Measurements from ENCODE around the gene P3H1. TPM values are rescaled to one million over a fixed set of nuclear protein-coding genes. Genes with fewer than 3 reads are reported as not detected.

Gene P3H1, protein sequence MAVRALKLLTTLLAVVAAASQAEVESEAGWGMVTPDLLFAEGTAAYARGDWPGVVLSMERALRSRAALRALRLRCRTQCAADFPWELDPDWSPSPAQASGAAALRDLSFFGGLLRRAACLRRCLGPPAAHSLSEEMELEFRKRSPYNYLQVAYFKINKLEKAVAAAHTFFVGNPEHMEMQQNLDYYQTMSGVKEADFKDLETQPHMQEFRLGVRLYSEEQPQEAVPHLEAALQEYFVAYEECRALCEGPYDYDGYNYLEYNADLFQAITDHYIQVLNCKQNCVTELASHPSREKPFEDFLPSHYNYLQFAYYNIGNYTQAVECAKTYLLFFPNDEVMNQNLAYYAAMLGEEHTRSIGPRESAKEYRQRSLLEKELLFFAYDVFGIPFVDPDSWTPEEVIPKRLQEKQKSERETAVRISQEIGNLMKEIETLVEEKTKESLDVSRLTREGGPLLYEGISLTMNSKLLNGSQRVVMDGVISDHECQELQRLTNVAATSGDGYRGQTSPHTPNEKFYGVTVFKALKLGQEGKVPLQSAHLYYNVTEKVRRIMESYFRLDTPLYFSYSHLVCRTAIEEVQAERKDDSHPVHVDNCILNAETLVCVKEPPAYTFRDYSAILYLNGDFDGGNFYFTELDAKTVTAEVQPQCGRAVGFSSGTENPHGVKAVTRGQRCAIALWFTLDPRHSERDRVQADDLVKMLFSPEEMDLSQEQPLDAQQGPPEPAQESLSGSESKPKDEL
- polyA plus RNA-seq, result not detected in 2 replicates

DNA sequence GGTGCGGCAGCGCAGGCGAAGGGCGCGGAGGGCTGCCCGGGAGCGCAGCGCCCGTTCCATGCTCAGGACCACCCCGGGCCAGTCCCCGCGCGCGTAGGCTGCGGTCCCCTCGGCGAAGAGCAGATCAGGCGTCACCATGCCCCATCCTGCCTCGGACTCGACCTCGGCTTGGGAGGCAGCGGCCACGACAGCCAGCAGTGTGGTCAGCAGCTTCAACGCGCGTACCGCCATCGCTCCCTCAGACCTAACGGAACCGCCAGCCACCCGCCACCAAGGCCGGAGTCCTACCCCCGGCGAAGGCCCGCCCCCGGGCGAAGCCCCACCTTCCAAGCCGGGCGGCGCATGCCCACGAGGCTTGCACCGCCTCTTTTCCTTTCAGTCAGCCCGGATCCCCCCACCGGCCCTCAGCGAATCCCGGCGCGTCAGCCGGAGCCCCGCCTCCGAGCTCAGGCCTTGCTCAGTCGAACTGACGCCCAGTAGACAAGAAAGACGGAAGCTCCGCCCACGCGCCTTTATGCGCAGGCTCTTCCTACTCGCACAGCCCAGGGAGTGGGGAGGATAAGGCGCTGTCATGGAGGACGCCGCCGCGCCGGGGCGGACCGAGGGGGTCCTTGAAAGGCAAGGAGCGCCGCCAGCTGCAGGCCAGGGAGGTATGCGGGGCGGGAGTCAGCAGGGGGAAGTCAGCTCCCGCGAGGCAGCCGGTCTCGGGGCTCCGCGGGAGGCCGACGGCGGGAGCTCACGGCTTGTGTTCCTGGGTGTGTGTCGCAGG is at the start of gene P3H1, which contains the start of gene C1orf50:
TSS of gene P3H1 (minus strand) at position 288 of the 769 bp plus-strand sequence. CDS start at position 231, 57 bp downstream.
TSS of gene C1orf50 (plus strand) at position 509 of the 769 bp plus-strand sequence. CDS start at position 572, 63 bp downstream.

DNA sequence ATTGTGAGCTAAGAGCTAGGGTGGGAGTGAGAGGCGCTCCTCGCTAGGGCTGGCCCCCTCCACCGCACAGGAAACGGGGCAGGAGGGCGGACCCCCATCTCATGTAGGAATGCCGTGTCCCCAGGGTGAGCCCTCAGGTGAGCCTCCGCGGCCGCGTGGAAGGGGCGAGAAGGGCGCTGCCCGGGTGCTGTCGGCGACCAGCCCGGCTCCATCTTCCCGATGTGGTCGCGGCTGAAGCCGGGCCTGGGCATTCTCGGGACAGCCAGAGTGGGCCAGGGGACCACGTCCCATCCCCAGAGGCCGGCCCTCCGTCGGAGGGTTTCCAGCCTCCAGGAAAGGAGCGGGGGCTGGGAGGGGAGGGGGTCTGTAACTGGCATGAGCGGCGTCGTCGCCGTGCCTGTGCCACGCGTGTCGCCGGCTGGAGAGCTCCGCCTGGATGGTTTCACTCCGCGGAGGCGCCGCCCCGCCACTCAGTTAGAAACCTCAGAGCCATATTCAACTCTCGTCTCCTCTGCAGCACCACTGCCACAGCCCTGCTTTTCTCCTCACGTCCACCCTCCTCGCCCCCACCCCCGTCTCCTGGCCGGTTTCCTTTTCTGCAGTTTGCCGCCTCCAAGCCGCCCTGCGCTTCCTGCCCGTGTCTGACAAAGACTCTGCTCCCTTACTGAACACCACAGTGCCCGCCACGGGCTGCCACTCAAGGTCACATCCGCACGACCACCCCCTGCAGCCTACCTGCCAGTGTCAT is 18.3 kb upstream of the P3H1 start, which contains the start of gene TMEM269:
TSS of gene TMEM269 (plus strand) at position 46 of the 748 bp plus-strand sequence. CDS start 4,903 bp downstream, outside the sequence.

DNA sequence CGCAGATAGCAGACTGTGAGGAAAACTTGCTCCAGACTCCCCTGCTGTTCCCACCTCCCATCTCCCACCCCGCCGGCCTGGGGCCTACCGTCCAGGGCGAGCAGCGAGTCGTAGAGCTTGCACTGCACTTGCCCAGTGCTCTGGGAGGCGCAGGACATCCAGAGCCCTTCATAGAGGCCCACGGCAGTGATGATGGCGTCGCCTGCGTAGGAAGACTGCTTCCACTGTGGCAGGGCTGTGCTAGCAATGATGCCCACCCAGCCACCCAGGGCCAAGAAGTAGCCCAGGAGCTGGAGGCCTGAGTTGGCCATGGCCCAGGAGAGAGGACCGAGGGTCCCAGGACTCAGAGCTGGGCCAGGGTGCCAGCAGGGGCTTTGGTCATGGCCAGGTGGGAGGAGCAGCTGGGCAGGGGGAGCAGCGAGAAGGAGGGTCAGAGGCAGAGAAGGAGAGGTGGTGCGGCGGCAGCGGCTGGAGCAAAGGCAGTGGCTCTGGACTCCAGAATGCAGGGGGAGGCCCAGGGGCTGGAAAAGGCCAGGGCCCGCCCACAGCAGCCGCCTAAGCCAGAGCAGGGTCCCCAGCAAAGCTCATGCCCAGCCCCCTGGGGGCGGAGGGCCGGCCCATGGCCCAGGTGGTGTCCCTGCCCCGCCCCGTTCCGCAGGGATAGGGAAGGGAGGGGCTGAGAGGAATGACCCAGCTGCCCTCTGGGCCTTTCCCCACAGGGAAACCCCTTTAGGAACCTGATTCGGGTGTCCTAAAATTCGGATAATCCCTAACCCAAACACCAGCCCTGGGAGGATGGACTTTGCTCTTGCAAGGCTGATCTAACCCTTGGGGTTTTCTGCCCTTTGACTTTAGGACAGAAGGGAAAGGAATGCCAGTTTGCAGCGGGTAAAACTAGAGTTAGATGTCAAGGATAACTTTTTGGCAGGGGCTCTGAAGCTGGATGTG is 26.8 kb downstream of the P3H1 start, which contains the start of gene CLDN19:
TSS of gene CLDN19 (minus strand) at position 484 of the 948 bp plus-strand sequence. CDS start at position 311, 173 bp downstream.

Other genes with a start within 250 kb of the P3H1 start
- gene PPIH, start 108.6 kb downstream of the P3H1 start, polyA plus RNA-seq, result 33.0 and 47.1 TPM in 2 replicates
- gene YBX1, start 84.6 kb downstream of the P3H1 start, polyA plus RNA-seq, result 43.8 and 52.3 TPM in 2 replicates
- gene CLDN19, start 26.8 kb downstream of the P3H1 start, polyA plus RNA-seq, result not detected in 2 replicates
- 1.7 and 4.1 TPM in 2 replicates for gene C1orf50, start 221 bp upstream of the P3H1 start, polyA plus RNA-seq
- not detected in 2 replicates for gene TMEM269, start 18.0 kb upstream of the P3H1 start, polyA plus RNA-seq
- 0.95 and 4.3 TPM in 2 replicates for gene ERMAP, start 50.1 kb upstream of the P3H1 start, polyA plus RNA-seq
- gene SVBP, start 50.4 kb upstream of the P3H1 start, polyA plus RNA-seq, result 40.0 and 48.9 TPM in 2 replicates
- 0.29 and 2.4 TPM in 2 replicates for gene ZNF691, start 79.6 kb upstream of the P3H1 start, polyA plus RNA-seq
- gene SLC2A1, start 191.8 kb upstream of the P3H1 start, polyA plus RNA-seq, result 7.5 and 8.7 TPM in 2 replicates